Esophagus muscularis mucosa (tissue), 3 donors: ENCODE measurements around the gene STX1A.

ENCODE experiments used
- POLR2A ChIP-seq: fragments of 450-650 bp; IDR thresholded peaks from one replicate; pipeline ENCODE4 v1.6.1; 2017; ENCODE audit warnings: antibody characterized with exemption, moderate library complexity, mild to moderate bottlenecking, low read depth
- TF ChIP-seq, protein P1 (sequence below), 3 experiments: fragments of 200-600 bp in 2 of 3; fragments of 450-650 bp in 1 of 3; sonication (generic) in 2 of 3; IDR thresholded peaks; one replicate each; pipeline ENCODE4 v1.5.1; 2017 to 2019; ENCODE audit warnings: antibody characterized with exemption in 3 of 3, mild to moderate bottlenecking in 2 of 3, moderate library complexity in 1 of 3

DNA sequence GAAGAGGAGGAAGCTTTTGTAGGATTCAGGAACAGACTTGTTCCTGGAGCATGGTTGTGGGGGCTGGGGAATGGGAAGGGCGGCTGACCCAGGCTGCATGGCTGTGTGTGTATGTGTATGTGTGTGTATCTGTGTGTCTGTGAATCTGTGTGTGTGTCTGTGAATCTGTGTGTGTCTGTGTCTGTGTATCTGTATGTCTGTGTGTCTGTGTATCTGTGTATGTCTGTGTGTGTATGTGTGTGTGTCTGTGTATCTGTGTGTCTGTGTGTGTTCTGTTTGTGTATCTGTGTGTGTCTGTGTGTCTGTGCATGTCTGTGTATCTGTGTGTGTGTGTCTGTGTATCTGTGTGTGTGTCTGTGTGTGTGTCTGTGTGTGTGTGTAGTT is 6.6 kb upstream of the STX1A start:
- TF ChIP-seq, protein P1, sequence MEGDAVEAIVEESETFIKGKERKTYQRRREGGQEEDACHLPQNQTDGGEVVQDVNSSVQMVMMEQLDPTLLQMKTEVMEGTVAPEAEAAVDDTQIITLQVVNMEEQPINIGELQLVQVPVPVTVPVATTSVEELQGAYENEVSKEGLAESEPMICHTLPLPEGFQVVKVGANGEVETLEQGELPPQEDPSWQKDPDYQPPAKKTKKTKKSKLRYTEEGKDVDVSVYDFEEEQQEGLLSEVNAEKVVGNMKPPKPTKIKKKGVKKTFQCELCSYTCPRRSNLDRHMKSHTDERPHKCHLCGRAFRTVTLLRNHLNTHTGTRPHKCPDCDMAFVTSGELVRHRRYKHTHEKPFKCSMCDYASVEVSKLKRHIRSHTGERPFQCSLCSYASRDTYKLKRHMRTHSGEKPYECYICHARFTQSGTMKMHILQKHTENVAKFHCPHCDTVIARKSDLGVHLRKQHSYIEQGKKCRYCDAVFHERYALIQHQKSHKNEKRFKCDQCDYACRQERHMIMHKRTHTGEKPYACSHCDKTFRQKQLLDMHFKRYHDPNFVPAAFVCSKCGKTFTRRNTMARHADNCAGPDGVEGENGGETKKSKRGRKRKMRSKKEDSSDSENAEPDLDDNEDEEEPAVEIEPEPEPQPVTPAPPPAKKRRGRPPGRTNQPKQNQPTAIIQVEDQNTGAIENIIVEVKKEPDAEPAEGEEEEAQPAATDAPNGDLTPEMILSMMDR (IDR thresholded peaks at IDR 0.05) = peak in 1 of 3 experiments; percentile 1
- no peak for TF ChIP-seq POLR2A
